Activated T-cell treated with anti-CD3 and anti-CD28 coated beads, Interleukin-2, amount 50 U/mL, for 4 hours (primary cell): ENCODE data around the gene CALCOCO1. TPM values are rescaled to one million over a fixed set of nuclear protein-coding genes. Genes with fewer than 3 reads are reported as not detected.

Experiments
- ATAC-seq, 2 donors: fragments of 200-7000 bp; cut with Tn5 transposase; one replicate each; pipeline ENCODE4 v1.10.0; 2021
- DNase-seq: peaks from one replicate; pipeline ENCODE4 v3.0.0-alpha.2; 2020
- H3K27me3 Mint-ChIP-seq: one replicate; pipeline ENCODE4 v1.8.0; 2021; ENCODE audit warnings: low read depth, mixed read lengths
- H3K36me3 Mint-ChIP-seq: one replicate; pipeline ENCODE4 v1.8.0; 2022; ENCODE audit warnings: mixed read lengths; ENCODE audit not compliant: insufficient read depth
- H3K4me1 Mint-ChIP-seq: one replicate; pipeline ENCODE4 v1.8.0; 2021; ENCODE audit warnings: low read depth, mixed read lengths
- H3K4me3 Mint-ChIP-seq: one replicate; pipeline ENCODE4 v1.8.0; 2021; ENCODE audit warnings: mild to moderate bottlenecking, moderate library complexity, mixed read lengths
- H3K9me3 Mint-ChIP-seq: one replicate; pipeline ENCODE4 v1.8.0; 2021; ENCODE audit warnings: mixed read lengths
- total RNA-seq, 3 donors: library from RNA; stranded (reverse); gene quantifications; one replicate each; pipeline ENCODE4 v1.2.1, GENCODE V29; 2021

Gene CALCOCO1
- total RNA-seq, 3 donors from 2014 or later: 2.6 to 9.9 (median 7.1) TPM

GRCh38 chr12:53747095-53747494 lies 19.8 kb upstream of the CALCOCO1 start:
- no peaks in the 10 kb centered on the region for H3K9me3 Mint-ChIP-seq
- DNase-seq (no peak), ATAC-seq (no peak)
- H3K36me3 Mint-ChIP-seq: no peaks in the 10 kb centered on the region
- H3K4me3 Mint-ChIP-seq: no peak overlapping the region
- H3K27me3 Mint-ChIP-seq: peaks cover 40% of the 10 kb centered on the region
- H3K4me1 Mint-ChIP-seq: peaks cover 23% of the 10 kb centered on the region

GRCh38 chr12:53746592-53747092 lies 19.4 kb upstream of the CALCOCO1 start:
- Mint-ChIP-seq H3K27me3 (peaks cover 41% of the 10 kb centered on the region), H3K36me3 (no peaks in the 10 kb centered on the region), H3K9me3 (no peaks in the 10 kb centered on the region), H3K4me1 (peaks cover 20% of the 10 kb centered on the region), H3K4me3 (no peak overlapping the region)
- ATAC-seq (peak; percentile 77 to 78), DNase-seq (peak; percentile 83)

GRCh38 chr12:53744751-53745150 lies 17.5 kb upstream of the CALCOCO1 start:
- H3K9me3 Mint-ChIP-seq: no peaks in the 10 kb centered on the region
- peaks cover 44% of the 10 kb centered on the region for H3K27me3 Mint-ChIP-seq
- H3K4me1 Mint-ChIP-seq: peaks cover 20% of the 10 kb centered on the region
- ATAC-seq (no peak), DNase-seq (no peak)
- no peaks in the 10 kb centered on the region for H3K36me3 Mint-ChIP-seq
- no peak overlapping the region for H3K4me3 Mint-ChIP-seq

DNA sequence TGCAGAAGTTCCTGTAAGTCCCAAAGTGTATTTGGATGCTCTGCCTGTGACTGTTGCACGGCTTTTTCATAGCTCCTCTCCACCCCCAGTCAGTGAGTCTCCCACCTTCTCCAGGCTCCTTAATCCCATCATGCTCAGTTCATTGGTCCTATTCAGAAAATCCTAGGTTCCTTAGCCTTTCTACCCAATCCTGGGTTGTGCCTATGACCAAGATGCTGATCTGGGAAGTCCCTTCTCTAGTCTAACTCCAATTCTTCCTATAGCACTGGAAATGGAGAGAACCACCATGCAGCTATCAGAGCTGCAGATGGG lies 16.8 kb upstream of the CALCOCO1 start:
- Mint-ChIP-seq H3K4me1 (peaks cover 27% of the 10 kb centered on the region), H3K36me3 (no peaks in the 10 kb centered on the region), H3K27me3 (peaks cover 50% of the 10 kb centered on the region)

GRCh38 chr12:53743266-53744129 lies 16.2 kb upstream of the CALCOCO1 start:
- DNase-seq (peak; percentile 55), ATAC-seq (peak; percentile 62 to 64)
- H3K4me3 Mint-ChIP-seq: peak overlapping the region; percentile 65
- H3K9me3 Mint-ChIP-seq: no peaks in the 10 kb centered on the region
- H3K4me1 Mint-ChIP-seq: peaks cover 32% of the 10 kb centered on the region
- peaks cover 55% of the 10 kb centered on the region for H3K27me3 Mint-ChIP-seq
- no peaks in the 10 kb centered on the region for H3K36me3 Mint-ChIP-seq

More for the DNA sequence above, 16.8 kb upstream of the CALCOCO1 start:
- ATAC-seq (no peak), DNase-seq (no peak)
- Mint-ChIP-seq H3K4me3 (no peak overlapping the region), H3K9me3 (no peaks in the 10 kb centered on the region)

- Mint-ChIP-seq H3K27me3 (peaks cover 66% of the 10 kb centered on the region), H3K36me3 (no peaks in the 10 kb centered on the region), H3K4me1 (peaks cover 22% of the 10 kb centered on the region), H3K9me3 (no peaks in the 10 kb centered on the region), H3K4me3 (no peak overlapping the region)
- DNase-seq (no peak), ATAC-seq (no peak)
Observed at GRCh38 chr12:53740130-53740491, 12.9 kb upstream of the CALCOCO1 start.

- Mint-ChIP-seq H3K9me3 (no peaks in the 10 kb centered on the region), H3K27me3 (peaks cover 64% of the 10 kb centered on the region)
- peak; percentile 25 to 30 for ATAC-seq
Observed at GRCh38 chr12:53739214-53740129, 12.2 kb upstream of the CALCOCO1 start.

GRCh38 chr12:53738406-53739213 lies 11.4 kb upstream of the CALCOCO1 start:
- Mint-ChIP-seq H3K4me1 (peaks cover 25% of the 10 kb centered on the region), H3K27me3 (peaks cover 57% of the 10 kb centered on the region), H3K4me3 (peak overlapping the region; percentile 63), H3K36me3 (no peaks in the 10 kb centered on the region), H3K9me3 (no peaks in the 10 kb centered on the region)
- peak; percentile 54 to 69 for ATAC-seq
- DNase-seq: peak; percentile 48

More at GRCh38 chr12:53739214-53740129, 12.2 kb upstream of the CALCOCO1 start:
- DNase-seq: no peak
- Mint-ChIP-seq H3K36me3 (no peaks in the 10 kb centered on the region), H3K4me3 (peak overlapping the region; percentile 63), H3K4me1 (peaks cover 22% of the 10 kb centered on the region)

GRCh38 chr12:53737951-53738405 lies 10.7 kb upstream of the CALCOCO1 start:
- H3K36me3 Mint-ChIP-seq: no peaks in the 10 kb centered on the region
- DNase-seq: no peak
- peaks cover 21% of the 10 kb centered on the region for H3K4me1 Mint-ChIP-seq
- peaks cover 51% of the 10 kb centered on the region for H3K27me3 Mint-ChIP-seq
- H3K4me3 Mint-ChIP-seq: peak overlapping the region; percentile 63
- H3K9me3 Mint-ChIP-seq: no peaks in the 10 kb centered on the region
- no peak for ATAC-seq

- Mint-ChIP-seq H3K4me1 (peaks cover 22% of the 10 kb centered on the region), H3K9me3 (no peaks in the 10 kb centered on the region), H3K36me3 (no peaks in the 10 kb centered on the region), H3K27me3 (peaks cover 44% of the 10 kb centered on the region), H3K4me3 (no peak overlapping the region)
- no peak for ATAC-seq
- no peak for DNase-seq
Observed at GRCh38 chr12:53737093-53737808, 10.0 kb upstream of the CALCOCO1 start.

DNA sequence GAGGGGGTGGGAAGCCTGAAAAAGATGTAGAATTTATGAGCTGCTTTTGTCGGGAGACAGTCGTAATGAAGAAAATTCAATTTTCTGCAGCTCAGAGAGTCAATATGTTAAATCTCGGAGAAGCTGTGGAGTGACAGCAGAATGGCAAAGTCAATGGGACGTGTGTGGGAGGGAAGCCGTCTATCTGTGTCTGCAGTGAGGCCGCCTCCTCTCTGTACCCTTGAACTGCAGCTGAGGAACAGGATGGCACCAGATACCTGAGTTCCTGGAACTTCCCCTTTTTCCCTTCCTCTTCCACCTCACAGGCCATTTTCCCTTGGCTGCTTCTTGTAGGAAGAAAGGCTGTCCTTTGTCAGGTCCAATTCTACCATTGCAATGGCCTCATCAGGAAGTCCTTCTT lies 9.3 kb upstream of the CALCOCO1 start:
- no peaks in the 10 kb centered on the region for H3K9me3 Mint-ChIP-seq
- DNase-seq: no peak

GRCh38 chr12:53735556-53735955 lies 8.3 kb upstream of the CALCOCO1 start:
- H3K36me3 Mint-ChIP-seq: no peaks in the 10 kb centered on the region
- H3K27me3 Mint-ChIP-seq: peaks cover 39% of the 10 kb centered on the region
- no peak for ATAC-seq
- DNase-seq: no peak
- H3K9me3 Mint-ChIP-seq: no peaks in the 10 kb centered on the region
- H3K4me1 Mint-ChIP-seq: peaks cover 22% of the 10 kb centered on the region
- no peak overlapping the region for H3K4me3 Mint-ChIP-seq

More for the DNA sequence above, 9.3 kb upstream of the CALCOCO1 start:
- no peaks in the 10 kb centered on the region for H3K36me3 Mint-ChIP-seq
- peaks cover 22% of the 10 kb centered on the region for H3K4me1 Mint-ChIP-seq
- peaks cover 41% of the 10 kb centered on the region for H3K27me3 Mint-ChIP-seq
- H3K4me3 Mint-ChIP-seq: no peak overlapping the region
- ATAC-seq: no peak

DNA sequence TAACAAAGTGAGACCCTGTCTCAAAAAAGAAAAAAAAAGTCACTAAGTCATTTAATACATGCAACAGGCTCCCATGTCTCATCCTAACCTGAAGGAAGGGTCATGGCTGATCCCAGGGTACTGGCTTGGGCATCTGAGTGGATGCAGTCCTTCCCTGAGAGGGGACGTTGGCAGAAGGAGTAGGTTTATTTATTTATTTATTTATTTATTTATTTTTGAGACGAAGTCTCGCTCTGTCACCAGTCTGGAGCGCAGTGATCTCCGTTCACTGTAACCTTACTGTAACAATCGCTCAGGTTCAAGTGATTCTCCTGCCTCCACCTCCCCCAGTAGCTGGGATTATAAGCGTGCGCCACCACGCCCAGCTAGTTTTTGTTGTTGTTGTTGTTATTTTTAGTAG lies 7.2 kb upstream of the CALCOCO1 start:
- DNase-seq (no peak), ATAC-seq (no peak)
- Mint-ChIP-seq H3K36me3 (no peaks in the 10 kb centered on the region), H3K4me1 (peaks cover 19% of the 10 kb centered on the region), H3K9me3 (no peaks in the 10 kb centered on the region), H3K27me3 (peaks cover 36% of the 10 kb centered on the region), H3K4me3 (no peak overlapping the region)
